LNCAP (cell line): ENCODE measurements around the gene N4BP2.

Experiments used
- CTCF ChIP-seq: fragments of 450-650 bp; IDR thresholded peaks from 2 replicates; pipeline ENCODE4 v1.5.1; 2017; ENCODE audit warnings: mild to moderate bottlenecking

Gene N4BP2

GRCh38 chr4:40043786-40044185, 12.9 kb upstream of the N4BP2 start:
- TF ChIP-seq CTCF: no peak

- TF ChIP-seq CTCF: no peak
Observed at GRCh38 chr4:40046311-40046980, 10.2 kb upstream of the N4BP2 start.

- TF ChIP-seq CTCF: no peak
Observed at GRCh38 chr4:40053161-40053560, 3.5 kb upstream of the N4BP2 start.

GRCh38 chr4:40055511-40055862, 1.2 kb upstream of the N4BP2 start:
- TF ChIP-seq CTCF: no peak

GRCh38 chr4:40055863-40056715, 561 bp upstream of the N4BP2 start:
- TF ChIP-seq CTCF: no peak

- TF ChIP-seq CTCF: no peak
Observed at GRCh38 chr4:40057586-40058091, 989 bp downstream of the N4BP2 start.

- no peak for TF ChIP-seq CTCF
Observed at GRCh38 chr4:40058121-40058520, 1.5 kb downstream of the N4BP2 start.
